HCT116 (cell line): Measurements from ENCODE around the gene HCFC1. TPM values are rescaled to one million over a fixed set of nuclear protein-coding genes. Genes with fewer than 3 reads are reported as not detected.

Experiments
- ATAC-seq: fragments of 200-7000 bp; cut with Tn5 transposase; 2 replicates; pipeline ENCODE4 v1.9.1; 2020; ENCODE audit warnings: mild to moderate bottlenecking, moderate library complexity
- BruUV-seq: library from RNA; stranded (reverse); fragments of 400-500 nt; replicated peaks from 2 replicates; lab custom pipeline; 2021; lab: Mats Ljungman, UMichigan
- CTCF ChIA-PET: fragments of 300-600 bp; sonication (Branson Sonifier 250); formaldehyde crosslinking; loops from one replicate; lab custom pipeline; 2021; ENCODE audit warnings: antibody characterized with exemption; lab: Charles Lee
- POLR2A ChIA-PET: fragments of 300-600, 350-600 bp; sonication (Branson Sonifier 250); formaldehyde crosslinking; loops from one replicate; lab custom pipeline; 2021; ENCODE audit warnings: antibody characterized with exemption; lab: Charles Lee
- RAD21 ChIA-PET, 2 experiments: fragments of 300-600 bp; sonication (Branson Sonifier 250); formaldehyde crosslinking; loops; one replicate each; lab custom pipeline; 2023; ENCODE audit warnings: low total read pairs in 2 of 2; ENCODE audit not compliant: uncharacterized antibody in 2 of 2, unreplicated experiment in 2 of 2, low non-redundant PET in 1 of 2; lab: Charles Lee
- DNase-seq: peaks from one replicate; pipeline ENCODE4 v3.0.0-alpha.2; 2010; ENCODE audit warnings: low read depth, low spot score
- H2AFZ ChIP-seq: fragments of 200-600 bp; shearing (Covaris generic), sonication (generic); 2 replicates; pipeline ENCODE4 v1.6.1; 2017; ENCODE audit warnings: low read depth, mixed run types, mixed read lengths, antibody characterized with exemption, low read length; ENCODE audit not compliant: poor library complexity, severe bottlenecking
- H3K27ac ChIP-seq: 2 replicates; pipeline ENCODE4 v1.5.1; 2012; ENCODE audit warnings: low read depth, low read length
- H3K27me3 ChIP-seq: fragments of 200-600 bp; sonication (generic); 2 replicates; pipeline ENCODE4 v1.6.1; 2016; ENCODE audit warnings: mixed run types, low read length, mixed read lengths; ENCODE audit not compliant: insufficient read depth
- H3K36me3 ChIP-seq, 2 experiments: fragments of 200-500 bp in 1 of 2; fragments of 200-600 bp in 1 of 2; sonication (Bioruptor generic) in 1 of 2; sonication (generic) in 1 of 2; 2 replicates each; pipeline versions ENCODE4 v1.5.1 to v1.6.1; 2014 to 2016; ENCODE audit warnings: low read length in 2 of 2, inconsistent platforms in 1 of 2, mixed read lengths in 1 of 2, mixed run types in 1 of 2; ENCODE audit not compliant: insufficient read depth in 2 of 2, control insufficient read depth in 1 of 2
- H3K4me1 ChIP-seq, 2 experiments: fragments of 200-600 bp in 1 of 2; sonication (generic) in 1 of 2; 2 replicates each; pipeline versions ENCODE4 v1.5.1 to v1.6.1; 2012 to 2017; ENCODE audit warnings: low read length in 2 of 2, inconsistent platforms in 1 of 2, mild to moderate bottlenecking in 1 of 2, mixed read lengths in 1 of 2, mixed run types in 1 of 2, moderate library complexity in 1 of 2; ENCODE audit not compliant: insufficient read depth in 2 of 2, control insufficient read depth in 1 of 2
- H3K4me2 ChIP-seq: fragments of 200-600 bp; sonication (generic); 2 replicates; pipeline ENCODE4 v1.6.1; 2017; ENCODE audit warnings: mixed run types, low read length, mixed read lengths
- H3K4me3 ChIP-seq, 2 experiments: fragments of 200-600 bp in 1 of 2; sonication (generic) in 1 of 2; replicated peaks in 1 of 2; 2 replicates each; pipeline ENCODE4 v1.5.1; 2011 to 2016; ENCODE audit warnings: low read length in 2 of 2, control low read depth in 1 of 2, low read depth in 1 of 2, mild to moderate bottlenecking in 1 of 2, mixed read lengths in 1 of 2, mixed run types in 1 of 2
- H3K79me2 ChIP-seq: fragments of 200-600 bp; sonication (generic); 2 replicates; pipeline ENCODE4 v1.6.1; 2017; ENCODE audit warnings: mild to moderate bottlenecking, mixed run types, low read length, moderate library complexity, mixed read lengths; ENCODE audit not compliant: insufficient read depth
- H3K9ac ChIP-seq: fragments of 200-600 bp; sonication (generic); 2 replicates; pipeline ENCODE4 v1.6.1; 2016; ENCODE audit warnings: low read length, mixed read lengths
- H3K9me2 ChIP-seq: fragments of 200-600 bp; sonication (generic), shearing (Covaris generic); 2 replicates; pipeline ENCODE4 v1.6.1; 2017; ENCODE audit warnings: mixed run types, mild to moderate bottlenecking, moderate library complexity; ENCODE audit not compliant: insufficient read depth
- H3K9me3 ChIP-seq, 2 experiments: fragments of 200-500 bp in 1 of 2; fragments of 200-600 bp in 1 of 2; sonication (Bioruptor generic) in 1 of 2; sonication (generic) in 1 of 2; 2 replicates each; pipeline ENCODE4 v1.6.1; 2014 to 2017; ENCODE audit warnings: low read length in 2 of 2, mixed read lengths in 2 of 2, inconsistent platforms in 1 of 2, low read depth in 1 of 2, mild to moderate bottlenecking in 1 of 2, mixed run types in 1 of 2, moderate library complexity in 1 of 2; ENCODE audit not compliant: control insufficient read depth in 1 of 2, insufficient read depth in 1 of 2
- H4K20me1 ChIP-seq: fragments of 200-600 bp; sonication (generic), shearing (Covaris generic); 2 replicates; pipeline ENCODE4 v1.6.1; 2017; ENCODE audit warnings: mixed run types, mild to moderate bottlenecking, moderate library complexity; ENCODE audit not compliant: insufficient read depth
- CBX3 ChIP-seq: IDR thresholded peaks from 2 replicates; pipeline ENCODE4 v1.6.1; 2012; ENCODE audit warnings: low read depth
- CEBPB ChIP-seq: IDR thresholded peaks from 2 replicates; pipeline ENCODE4 v1.6.1; 2012; ENCODE audit warnings: low read depth
- EGR1 ChIP-seq: IDR thresholded peaks from 2 replicates; pipeline ENCODE4 v1.6.1; 2012; ENCODE audit warnings: low read depth
- EZH2 ChIP-seq: fragments of 200-600 bp; sonication (generic); IDR thresholded peaks from 2 replicates; pipeline ENCODE4 v1.6.1; 2017; ENCODE audit warnings: antibody characterized with exemption, mixed run types
- EZH2phosphoT487 ChIP-seq: fragments of 200-600 bp; IDR thresholded peaks from 2 replicates; pipeline ENCODE4 v1.6.1; 2018; ENCODE audit warnings: antibody characterized with exemption, borderline replicate concordance
- POLR2A ChIP-seq: IDR thresholded peaks from 2 replicates; pipeline ENCODE4 v1.7.0; 2011; ENCODE audit warnings: borderline replicate concordance; ENCODE audit not compliant: insufficient read depth, insufficient read length; ENCODE audit errors: extremely low read depth
- SIN3A ChIP-seq: IDR thresholded peaks from 2 replicates; pipeline ENCODE4 v1.6.1; 2012; ENCODE audit warnings: low read depth
- SP1 ChIP-seq: IDR thresholded peaks from 2 replicates; pipeline ENCODE4 v1.6.1; 2012; ENCODE audit warnings: low read depth
- SRF ChIP-seq: IDR thresholded peaks from 2 replicates; pipeline ENCODE4 v1.6.1; 2012; ENCODE audit warnings: low read depth
- TCF7L2 ChIP-seq: IDR thresholded peaks from 2 replicates; pipeline ENCODE4 v1.7.0; 2011; ENCODE audit warnings: borderline replicate concordance, inconsistent platforms; ENCODE audit not compliant: insufficient read depth, insufficient read length; ENCODE audit errors: extremely low read depth
- YY1 ChIP-seq: IDR thresholded peaks from 2 replicates; pipeline ENCODE4 v1.6.1; 2011; ENCODE audit warnings: low read length, low read depth, moderate library complexity, mild to moderate bottlenecking; ENCODE audit not compliant: insufficient replicate concordance; ENCODE audit errors: extremely low read depth
- ZNF274 ChIP-seq: fragments of 200-500 bp; sonication (Bioruptor generic); IDR thresholded peaks from 2 replicates; pipeline ENCODE4 v1.6.1; 2014; ENCODE audit warnings: mild to moderate bottlenecking, low read depth, low read length, inconsistent platforms
- intact Hi-C: fragments of 100-400 bp; cut with micrococcal nuclease; formaldehyde crosslinking; loops from 2 replicates; pipeline ENCODE4 v1.10.0; 2022
- total RNA-seq: library from RNA; stranded (reverse); gene quantifications from one replicate; pipeline ENCODE4 v1.2.1, GENCODE V29; 2021; ENCODE audit not compliant: unreplicated experiment
- TF ChIP-seq, protein P1 (sequence below), 3 experiments: fragments of 200-600 bp in 1 of 3; sonication (generic) in 1 of 3; IDR thresholded peaks in 2 of 3; conservative IDR thresholded peaks in 1 of 3; 2 replicates each; pipeline ENCODE4 v1.5.1; 2012 to 2017; ENCODE audit warnings: low read depth in 2 of 3, low read length in 2 of 3, antibody characterized with exemption in 1 of 3, borderline replicate concordance in 1 of 3, control low read depth in 1 of 3, mild to moderate bottlenecking in 1 of 3, mixed read lengths in 1 of 3, mixed run types in 1 of 3, moderate library complexity in 1 of 3; ENCODE audit not compliant: insufficient read depth in 1 of 3
- TF ChIP-seq, protein P2 (sequence below): IDR thresholded peaks from 2 replicates; pipeline ENCODE4 v1.6.1; 2012
- TF ChIP-seq, protein P3 (sequence below): IDR thresholded peaks from 2 replicates; pipeline ENCODE4 v1.6.1; 2011; ENCODE audit warnings: mild to moderate bottlenecking, low read length, moderate library complexity; ENCODE audit not compliant: insufficient replicate concordance; ENCODE audit errors: extremely low read depth
- TF ChIP-seq, protein P4 (sequence below): IDR thresholded peaks from 2 replicates; pipeline ENCODE4 v1.6.1; 2012; ENCODE audit warnings: low read depth
- TF ChIP-seq, protein P5 (sequence below): IDR thresholded peaks from 2 replicates; pipeline ENCODE4 v1.6.1; 2012

Gene HCFC1
- total RNA-seq, 1 experiment from 2014 or later, result 72.8 TPM

DNA sequence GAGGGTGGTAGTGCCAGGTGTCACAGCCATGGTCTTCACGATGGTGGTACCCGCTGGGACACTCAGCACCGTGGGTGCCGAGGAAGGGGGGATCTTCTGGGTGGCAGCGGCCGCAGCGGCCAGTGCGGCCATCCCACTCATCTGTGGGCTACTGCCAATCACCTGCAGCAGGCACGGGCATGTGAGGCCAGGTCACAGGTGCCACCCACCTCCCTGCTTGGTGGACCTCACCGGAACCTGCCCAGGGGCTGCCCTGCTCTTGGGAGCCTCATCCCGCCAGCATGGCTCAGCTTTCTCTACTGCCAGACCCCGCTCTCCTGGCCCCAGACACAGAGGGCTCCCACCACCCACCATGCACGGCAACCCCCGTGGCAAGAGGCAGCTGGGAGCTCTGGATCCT, 13.0 kb downstream of the HCFC1 start:
- H3K4me3 ChIP-seq, result no peak overlapping the region
- H4K20me1 ChIP-seq, result no peaks in the 10 kb centered on the region
- no peaks in the 10 kb centered on the region for H3K9me2 ChIP-seq
- ChIA-PET CTCF (interaction anchor here (0.7 kb wide), 1 partner anchor 12 kb away, joined by 3 read pairs; no protein-coding TSS in a partner anchor), POLR2A (no interaction called here), RAD21 (no interaction called here)
- no TSS peak for BruUV-seq
- H3K27me3 ChIP-seq, result no peaks in the 10 kb centered on the region
- no peak overlapping the region for H3K9ac ChIP-seq
- H3K4me2 ChIP-seq, result no peak overlapping the region
- peaks cover 10 to 19% of the 10 kb centered on the region in 2 experiments; a peak in 3 of 4 replicates for H3K36me3 ChIP-seq
- H3K4me1 ChIP-seq, result no peaks in the 10 kb centered on the region
- H3K27ac ChIP-seq, result no peak overlapping the region
- H2AFZ ChIP-seq, result no peak overlapping the region
- H3K9me3 ChIP-seq, result no peaks in the 10 kb centered on the region
- TF ChIP-seq SIN3A (no peak), CBX3 (no peak), EGR1 (no peak), CEBPB (no peak), EZH2 (no peak), SRF (no peak), YY1 (no peak), SP1 (no peak), TCF7L2 (no peak), POLR2A (no peak), EZH2phosphoT487 (no peak), ZNF274 (no peak)
- TF ChIP-seq, protein P1, sequence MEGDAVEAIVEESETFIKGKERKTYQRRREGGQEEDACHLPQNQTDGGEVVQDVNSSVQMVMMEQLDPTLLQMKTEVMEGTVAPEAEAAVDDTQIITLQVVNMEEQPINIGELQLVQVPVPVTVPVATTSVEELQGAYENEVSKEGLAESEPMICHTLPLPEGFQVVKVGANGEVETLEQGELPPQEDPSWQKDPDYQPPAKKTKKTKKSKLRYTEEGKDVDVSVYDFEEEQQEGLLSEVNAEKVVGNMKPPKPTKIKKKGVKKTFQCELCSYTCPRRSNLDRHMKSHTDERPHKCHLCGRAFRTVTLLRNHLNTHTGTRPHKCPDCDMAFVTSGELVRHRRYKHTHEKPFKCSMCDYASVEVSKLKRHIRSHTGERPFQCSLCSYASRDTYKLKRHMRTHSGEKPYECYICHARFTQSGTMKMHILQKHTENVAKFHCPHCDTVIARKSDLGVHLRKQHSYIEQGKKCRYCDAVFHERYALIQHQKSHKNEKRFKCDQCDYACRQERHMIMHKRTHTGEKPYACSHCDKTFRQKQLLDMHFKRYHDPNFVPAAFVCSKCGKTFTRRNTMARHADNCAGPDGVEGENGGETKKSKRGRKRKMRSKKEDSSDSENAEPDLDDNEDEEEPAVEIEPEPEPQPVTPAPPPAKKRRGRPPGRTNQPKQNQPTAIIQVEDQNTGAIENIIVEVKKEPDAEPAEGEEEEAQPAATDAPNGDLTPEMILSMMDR (IDR thresholded peaks at IDR 0.05 in 2 of 3, conservative IDR thresholded peaks at IDR 0.05 in 1 of 3; ENCODE audit: borderline replicate concordance in 1 of 3, insufficient read depth in 1 of 3, low read depth in 2 of 3, low read length in 2 of 3), result no peak
- TF ChIP-seq, protein P2, sequence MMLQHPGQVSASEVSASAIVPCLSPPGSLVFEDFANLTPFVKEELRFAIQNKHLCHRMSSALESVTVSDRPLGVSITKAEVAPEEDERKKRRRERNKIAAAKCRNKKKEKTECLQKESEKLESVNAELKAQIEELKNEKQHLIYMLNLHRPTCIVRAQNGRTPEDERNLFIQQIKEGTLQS, result no peak
- TF ChIP-seq, protein P3, sequence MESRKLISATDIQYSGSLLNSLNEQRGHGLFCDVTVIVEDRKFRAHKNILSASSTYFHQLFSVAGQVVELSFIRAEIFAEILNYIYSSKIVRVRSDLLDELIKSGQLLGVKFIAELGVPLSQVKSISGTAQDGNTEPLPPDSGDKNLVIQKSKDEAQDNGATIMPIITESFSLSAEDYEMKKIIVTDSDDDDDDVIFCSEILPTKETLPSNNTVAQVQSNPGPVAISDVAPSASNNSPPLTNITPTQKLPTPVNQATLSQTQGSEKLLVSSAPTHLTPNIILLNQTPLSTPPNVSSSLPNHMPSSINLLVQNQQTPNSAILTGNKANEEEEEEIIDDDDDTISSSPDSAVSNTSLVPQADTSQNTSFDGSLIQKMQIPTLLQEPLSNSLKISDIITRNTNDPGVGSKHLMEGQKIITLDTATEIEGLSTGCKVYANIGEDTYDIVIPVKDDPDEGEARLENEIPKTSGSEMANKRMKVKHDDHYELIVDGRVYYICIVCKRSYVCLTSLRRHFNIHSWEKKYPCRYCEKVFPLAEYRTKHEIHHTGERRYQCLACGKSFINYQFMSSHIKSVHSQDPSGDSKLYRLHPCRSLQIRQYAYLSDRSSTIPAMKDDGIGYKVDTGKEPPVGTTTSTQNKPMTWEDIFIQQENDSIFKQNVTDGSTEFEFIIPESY, result no peak
- TF ChIP-seq, protein P4, sequence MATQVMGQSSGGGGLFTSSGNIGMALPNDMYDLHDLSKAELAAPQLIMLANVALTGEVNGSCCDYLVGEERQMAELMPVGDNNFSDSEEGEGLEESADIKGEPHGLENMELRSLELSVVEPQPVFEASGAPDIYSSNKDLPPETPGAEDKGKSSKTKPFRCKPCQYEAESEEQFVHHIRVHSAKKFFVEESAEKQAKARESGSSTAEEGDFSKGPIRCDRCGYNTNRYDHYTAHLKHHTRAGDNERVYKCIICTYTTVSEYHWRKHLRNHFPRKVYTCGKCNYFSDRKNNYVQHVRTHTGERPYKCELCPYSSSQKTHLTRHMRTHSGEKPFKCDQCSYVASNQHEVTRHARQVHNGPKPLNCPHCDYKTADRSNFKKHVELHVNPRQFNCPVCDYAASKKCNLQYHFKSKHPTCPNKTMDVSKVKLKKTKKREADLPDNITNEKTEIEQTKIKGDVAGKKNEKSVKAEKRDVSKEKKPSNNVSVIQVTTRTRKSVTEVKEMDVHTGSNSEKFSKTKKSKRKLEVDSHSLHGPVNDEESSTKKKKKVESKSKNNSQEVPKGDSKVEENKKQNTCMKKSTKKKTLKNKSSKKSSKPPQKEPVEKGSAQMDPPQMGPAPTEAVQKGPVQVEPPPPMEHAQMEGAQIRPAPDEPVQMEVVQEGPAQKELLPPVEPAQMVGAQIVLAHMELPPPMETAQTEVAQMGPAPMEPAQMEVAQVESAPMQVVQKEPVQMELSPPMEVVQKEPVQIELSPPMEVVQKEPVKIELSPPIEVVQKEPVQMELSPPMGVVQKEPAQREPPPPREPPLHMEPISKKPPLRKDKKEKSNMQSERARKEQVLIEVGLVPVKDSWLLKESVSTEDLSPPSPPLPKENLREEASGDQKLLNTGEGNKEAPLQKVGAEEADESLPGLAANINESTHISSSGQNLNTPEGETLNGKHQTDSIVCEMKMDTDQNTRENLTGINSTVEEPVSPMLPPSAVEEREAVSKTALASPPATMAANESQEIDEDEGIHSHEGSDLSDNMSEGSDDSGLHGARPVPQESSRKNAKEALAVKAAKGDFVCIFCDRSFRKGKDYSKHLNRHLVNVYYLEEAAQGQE, result no peak
- TF ChIP-seq, protein P5, sequence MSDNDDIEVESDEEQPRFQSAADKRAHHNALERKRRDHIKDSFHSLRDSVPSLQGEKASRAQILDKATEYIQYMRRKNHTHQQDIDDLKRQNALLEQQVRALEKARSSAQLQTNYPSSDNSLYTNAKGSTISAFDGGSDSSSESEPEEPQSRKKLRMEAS, result no peak
- DNase-seq, result no peak
- intact Hi-C loops, result no loop called here
- no peak for ATAC-seq
- peaks cover 24% of the 10 kb centered on the region; the same call in 1 of the 2 replicates for H3K79me2 ChIP-seq
